Measurements from ENCODE around the gene RBMS1. TPM values are rescaled to one million over a fixed set of nuclear protein-coding genes. Genes with fewer than 3 reads are reported as not detected.

Gene RBMS1
- polyA plus RNA-seq, 1 donor from 2014 or later: 8.4 TPM

DNA sequence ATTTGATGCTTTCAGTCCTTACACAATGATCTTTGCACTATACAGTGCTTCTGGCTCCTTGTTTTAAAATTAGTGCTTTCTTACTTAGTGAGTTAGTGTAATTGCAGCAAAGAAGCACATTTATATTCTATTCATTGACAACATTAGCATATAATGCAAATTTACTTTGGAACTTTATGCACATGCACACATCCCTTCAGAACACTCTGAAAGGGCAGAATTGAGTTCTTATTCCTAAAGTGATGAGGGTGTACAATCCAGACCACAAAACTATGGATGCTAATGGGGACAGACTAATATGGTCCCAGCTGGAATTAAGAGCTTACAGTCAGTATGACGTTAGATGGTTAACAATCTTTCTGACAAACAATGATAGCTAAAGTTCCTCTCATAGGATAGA, 127.1 kb downstream of the RBMS1 start:
- Histone ChIP-seq H3K36me3 (ENCODE audit: insufficient read depth, low read length) (no peaks in the 10 kb centered on the region), H3K4me2 (ENCODE audit: low read length) (no peak overlapping the region), H3K9me3 (ENCODE audit: low read length) (no peaks in the 10 kb centered on the region), H3F3A (ENCODE audit: insufficient read depth, low read length, poor library complexity, severe bottlenecking) (no peaks in the 10 kb centered on the region), H3K9me2 (ENCODE audit: insufficient read depth, low read length) (no peaks in the 10 kb centered on the region), H3K27me3 (ENCODE audit: insufficient read depth, low read depth, low read length) (no peaks in the 10 kb centered on the region), H3K4me3 (ENCODE audit: low read length) (no peak overlapping the region), H2AFZ (ENCODE audit: low read depth, low read length) (no peak overlapping the region), H3K27ac (ENCODE audit: low read length) (no peak overlapping the region), H3K9ac (ENCODE audit: low read length) (no peak overlapping the region), H4K20me1 (ENCODE audit: insufficient read depth) (no peaks in the 10 kb centered on the region), H3K79me2 (replicated peaks; ENCODE audit: insufficient read depth, low read length) (no peaks in the 10 kb centered on the region)
- TF ChIP-seq TAF1 (IDR thresholded peaks at IDR 0.05; ENCODE audit: low read depth) (no peak), RAD21 (conservative IDR thresholded peaks at IDR 0.05) (no peak), EP300 (conservative IDR thresholded peaks at IDR 0.05; ENCODE audit: poor library complexity, severe bottlenecking) (no peak)

DNA sequence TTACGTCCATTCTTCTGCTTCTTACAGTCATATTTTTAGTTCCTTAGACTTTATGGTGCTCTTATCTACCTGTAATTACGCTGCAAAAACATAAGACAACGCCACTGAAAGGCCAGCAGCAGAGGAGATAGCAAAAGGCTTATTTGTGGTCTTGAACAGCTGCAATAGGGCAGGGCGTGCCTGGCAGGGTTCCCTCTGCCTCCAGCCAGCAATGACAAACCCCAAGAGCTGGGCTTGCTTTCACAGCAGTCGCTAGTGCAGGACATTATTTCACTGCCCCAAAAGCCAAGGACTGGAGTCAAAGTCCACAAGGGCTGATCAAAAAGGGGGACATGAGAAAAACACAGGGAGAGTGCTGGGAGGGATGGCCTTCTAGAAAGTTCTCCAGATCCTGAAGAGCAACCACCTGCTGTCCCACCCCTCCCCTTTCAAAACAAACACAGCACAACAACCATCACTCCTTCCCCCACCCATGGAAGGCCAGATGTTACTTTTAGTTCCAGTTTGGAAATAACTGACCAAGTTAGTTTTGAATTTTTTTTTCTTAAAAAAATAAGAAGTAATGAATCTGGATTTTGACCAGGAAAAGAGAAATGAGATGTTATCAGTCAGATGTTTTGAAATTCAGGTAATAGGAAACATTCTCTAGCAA, 127.8 kb downstream of the RBMS1 start:
- H3K4me2 ChIP-seq (ENCODE audit: low read length): no peak overlapping the region

DNA sequence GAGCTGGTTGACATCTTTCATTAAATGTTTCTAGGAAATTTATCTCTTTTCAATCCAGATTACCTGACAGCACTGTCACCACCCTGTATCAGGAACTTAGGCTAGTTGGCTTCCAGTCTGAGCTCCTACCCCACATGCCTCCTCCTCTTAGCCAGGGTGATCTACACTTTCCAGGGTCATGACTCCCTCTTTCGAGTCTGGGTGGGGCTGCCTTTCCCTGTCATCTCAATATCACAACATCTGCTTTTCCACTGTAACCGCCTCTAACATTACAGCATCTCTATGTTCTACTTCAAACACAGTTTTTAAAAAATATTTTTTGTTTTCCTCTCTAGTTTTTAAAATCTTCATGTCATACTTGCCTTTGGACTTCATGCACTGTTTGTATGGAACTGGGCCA, 129.2 kb downstream of the RBMS1 start:
- Histone ChIP-seq H3F3A (ENCODE audit: insufficient read depth, low read length, poor library complexity, severe bottlenecking) (no peaks in the 10 kb centered on the region), H2AFZ (ENCODE audit: low read depth, low read length) (no peak overlapping the region), H3K36me3 (ENCODE audit: insufficient read depth, low read length) (no peaks in the 10 kb centered on the region), H3K27me3 (ENCODE audit: insufficient read depth, low read depth, low read length) (no peaks in the 10 kb centered on the region), H3K79me2 (replicated peaks; ENCODE audit: insufficient read depth, low read length) (no peaks in the 10 kb centered on the region), H3K4me2 (ENCODE audit: low read length) (no peak overlapping the region), H3K9me3 (ENCODE audit: low read length) (no peaks in the 10 kb centered on the region), H3K9ac (ENCODE audit: low read length) (no peak overlapping the region), H3K4me3 (ENCODE audit: low read length) (no peak overlapping the region), H4K20me1 (ENCODE audit: insufficient read depth) (no peaks in the 10 kb centered on the region), H3K27ac (ENCODE audit: low read length) (no peak overlapping the region), H3K9me2 (ENCODE audit: insufficient read depth, low read length) (no peaks in the 10 kb centered on the region)
- TF ChIP-seq, protein P1, sequence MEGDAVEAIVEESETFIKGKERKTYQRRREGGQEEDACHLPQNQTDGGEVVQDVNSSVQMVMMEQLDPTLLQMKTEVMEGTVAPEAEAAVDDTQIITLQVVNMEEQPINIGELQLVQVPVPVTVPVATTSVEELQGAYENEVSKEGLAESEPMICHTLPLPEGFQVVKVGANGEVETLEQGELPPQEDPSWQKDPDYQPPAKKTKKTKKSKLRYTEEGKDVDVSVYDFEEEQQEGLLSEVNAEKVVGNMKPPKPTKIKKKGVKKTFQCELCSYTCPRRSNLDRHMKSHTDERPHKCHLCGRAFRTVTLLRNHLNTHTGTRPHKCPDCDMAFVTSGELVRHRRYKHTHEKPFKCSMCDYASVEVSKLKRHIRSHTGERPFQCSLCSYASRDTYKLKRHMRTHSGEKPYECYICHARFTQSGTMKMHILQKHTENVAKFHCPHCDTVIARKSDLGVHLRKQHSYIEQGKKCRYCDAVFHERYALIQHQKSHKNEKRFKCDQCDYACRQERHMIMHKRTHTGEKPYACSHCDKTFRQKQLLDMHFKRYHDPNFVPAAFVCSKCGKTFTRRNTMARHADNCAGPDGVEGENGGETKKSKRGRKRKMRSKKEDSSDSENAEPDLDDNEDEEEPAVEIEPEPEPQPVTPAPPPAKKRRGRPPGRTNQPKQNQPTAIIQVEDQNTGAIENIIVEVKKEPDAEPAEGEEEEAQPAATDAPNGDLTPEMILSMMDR (IDR thresholded peaks at IDR 0.05; ENCODE audit: poor library complexity, severe bottlenecking): no peak
- TF ChIP-seq EZH2 (IDR thresholded peaks at IDR 0.05; ENCODE audit: borderline replicate concordance, insufficient read depth, low read length, poor library complexity, severe bottlenecking) (no peak), SMC3 (conservative IDR thresholded peaks at IDR 0.05; ENCODE audit: poor library complexity) (no peak), POLR2AphosphoS5 (IDR thresholded peaks at IDR 0.05) (no peak), MXI1 (conservative IDR thresholded peaks at IDR 0.05; ENCODE audit: poor library complexity, severe bottlenecking) (no peak), RAD21 (conservative IDR thresholded peaks at IDR 0.05) (no peak), EP300 (conservative IDR thresholded peaks at IDR 0.05; ENCODE audit: poor library complexity, severe bottlenecking) (no peak), TAF1 (IDR thresholded peaks at IDR 0.05; ENCODE audit: low read depth) (no peak)
- TF ChIP-seq, protein P2, sequence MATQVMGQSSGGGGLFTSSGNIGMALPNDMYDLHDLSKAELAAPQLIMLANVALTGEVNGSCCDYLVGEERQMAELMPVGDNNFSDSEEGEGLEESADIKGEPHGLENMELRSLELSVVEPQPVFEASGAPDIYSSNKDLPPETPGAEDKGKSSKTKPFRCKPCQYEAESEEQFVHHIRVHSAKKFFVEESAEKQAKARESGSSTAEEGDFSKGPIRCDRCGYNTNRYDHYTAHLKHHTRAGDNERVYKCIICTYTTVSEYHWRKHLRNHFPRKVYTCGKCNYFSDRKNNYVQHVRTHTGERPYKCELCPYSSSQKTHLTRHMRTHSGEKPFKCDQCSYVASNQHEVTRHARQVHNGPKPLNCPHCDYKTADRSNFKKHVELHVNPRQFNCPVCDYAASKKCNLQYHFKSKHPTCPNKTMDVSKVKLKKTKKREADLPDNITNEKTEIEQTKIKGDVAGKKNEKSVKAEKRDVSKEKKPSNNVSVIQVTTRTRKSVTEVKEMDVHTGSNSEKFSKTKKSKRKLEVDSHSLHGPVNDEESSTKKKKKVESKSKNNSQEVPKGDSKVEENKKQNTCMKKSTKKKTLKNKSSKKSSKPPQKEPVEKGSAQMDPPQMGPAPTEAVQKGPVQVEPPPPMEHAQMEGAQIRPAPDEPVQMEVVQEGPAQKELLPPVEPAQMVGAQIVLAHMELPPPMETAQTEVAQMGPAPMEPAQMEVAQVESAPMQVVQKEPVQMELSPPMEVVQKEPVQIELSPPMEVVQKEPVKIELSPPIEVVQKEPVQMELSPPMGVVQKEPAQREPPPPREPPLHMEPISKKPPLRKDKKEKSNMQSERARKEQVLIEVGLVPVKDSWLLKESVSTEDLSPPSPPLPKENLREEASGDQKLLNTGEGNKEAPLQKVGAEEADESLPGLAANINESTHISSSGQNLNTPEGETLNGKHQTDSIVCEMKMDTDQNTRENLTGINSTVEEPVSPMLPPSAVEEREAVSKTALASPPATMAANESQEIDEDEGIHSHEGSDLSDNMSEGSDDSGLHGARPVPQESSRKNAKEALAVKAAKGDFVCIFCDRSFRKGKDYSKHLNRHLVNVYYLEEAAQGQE (IDR thresholded peaks at IDR 0.05; ENCODE audit: borderline replicate concordance): no peak

More for the DNA sequence above, 127.8 kb downstream of the RBMS1 start:
- H3K79me2 ChIP-seq (replicated peaks; ENCODE audit: insufficient read depth, low read length): no peaks in the 10 kb centered on the region
- H2AFZ ChIP-seq (ENCODE audit: low read depth, low read length): no peak overlapping the region
- H3K27me3 ChIP-seq (ENCODE audit: insufficient read depth, low read depth, low read length): no peaks in the 10 kb centered on the region
- no peak overlapping the region for H3K9ac ChIP-seq (ENCODE audit: low read length)
- H3K9me3 ChIP-seq (ENCODE audit: low read length): no peaks in the 10 kb centered on the region
- no peaks in the 10 kb centered on the region for H3F3A ChIP-seq (ENCODE audit: insufficient read depth, low read length, poor library complexity, severe bottlenecking)
- H3K9me2 ChIP-seq (ENCODE audit: insufficient read depth, low read length): no peaks in the 10 kb centered on the region
- TF ChIP-seq MXI1 (conservative IDR thresholded peaks at IDR 0.05; ENCODE audit: poor library complexity, severe bottlenecking): no peak
- TF ChIP-seq POLR2AphosphoS5 (IDR thresholded peaks at IDR 0.05): no peak
- TF ChIP-seq, protein P1 (IDR thresholded peaks at IDR 0.05; ENCODE audit: poor library complexity, severe bottlenecking): no peak
- H3K4me3 ChIP-seq (ENCODE audit: low read length): no peak overlapping the region
- H3K27ac ChIP-seq (ENCODE audit: low read length): no peak overlapping the region
- H4K20me1 ChIP-seq (ENCODE audit: insufficient read depth): no peaks in the 10 kb centered on the region
- no peaks in the 10 kb centered on the region for H3K36me3 ChIP-seq (ENCODE audit: insufficient read depth, low read length)

Data from neural cell (in vitro differentiated cells).